CD4-positive, CD25-positive, alpha-beta regulatory T cell (primary cell): ENCODE measurements around the gene RPS6KA2. TPM values are rescaled to one million over a fixed set of nuclear protein-coding genes. Genes with fewer than 3 reads are reported as not detected.
A peak's percentile ranks its signal among the peaks of the same experiment; 100 is the strongest.

Experiments used
- ATAC-seq, 2 donors: fragments of 150-1000 bp; cut with Tn5 transposase; one replicate each; pipeline ENCODE4 v1.10.0; 2021; ENCODE audit warnings: low read depth in 2 of 2, moderate number of reproducible peaks in 2 of 2, moderate library complexity in 1 of 2
- DNase-seq, 3 donors: peaks; one replicate each; pipeline versions ENCODE4 v3.0.0 to v3.0.0-alpha.2; 2012 to 2022; ENCODE audit warnings: mixed read lengths in 1 of 3
- H3K27ac ChIP-seq: one replicate; pipeline ENCODE4 v1.7.0; 2013; ENCODE audit warnings: mild to moderate bottlenecking, low read length; ENCODE audit not compliant: insufficient read depth, poor library complexity, severe bottlenecking
- H3K27me3 ChIP-seq: one replicate; pipeline ENCODE4 v1.7.0; 2013; ENCODE audit warnings: low read length; ENCODE audit not compliant: control insufficient read depth, insufficient read depth
- H3K36me3 ChIP-seq: one replicate; pipeline ENCODE4 v1.7.0; 2013; ENCODE audit warnings: mild to moderate bottlenecking, low read length, moderate library complexity; ENCODE audit not compliant: control insufficient read depth, insufficient read depth
- H3K4me1 ChIP-seq: 2 replicates; pipeline ENCODE4 v1.7.0; 2013; ENCODE audit warnings: mild to moderate bottlenecking, low read length; ENCODE audit not compliant: insufficient read depth, control insufficient read depth, poor library complexity, severe bottlenecking
- H3K4me3 ChIP-seq: one replicate; pipeline ENCODE4 v1.7.0; 2013; ENCODE audit warnings: low read depth, mild to moderate bottlenecking, low read length, moderate library complexity
- H3K9me3 ChIP-seq, 2 experiments: 1 replicate in 1 of 2; 2 replicates in 1 of 2; pipeline ENCODE4 v1.7.0; 2013; ENCODE audit warnings: low read length in 2 of 2, mild to moderate bottlenecking in 1 of 2, moderate library complexity in 1 of 2; ENCODE audit not compliant: control insufficient read depth in 2 of 2
- H3K27ac Mint-ChIP-seq, 3 donors: one replicate each; pipeline ENCODE4 v1.8.0; 2020 to 2022; ENCODE audit warnings: mild to moderate bottlenecking in 3 of 3, mixed read lengths in 3 of 3, moderate library complexity in 2 of 3
- H3K27me3 Mint-ChIP-seq: one replicate; pipeline ENCODE4 v1.8.0; 2022; ENCODE audit warnings: mild to moderate bottlenecking, mixed read lengths
- H3K36me3 Mint-ChIP-seq: one replicate; pipeline ENCODE4 v1.8.0; 2020; ENCODE audit warnings: mixed read lengths
- H3K4me1 Mint-ChIP-seq, 4 donors: one replicate each; pipeline ENCODE4 v1.8.0; 2020 to 2022; ENCODE audit warnings: mixed read lengths in 4 of 4, mild to moderate bottlenecking in 1 of 4
- H3K4me3 Mint-ChIP-seq, 4 donors: one replicate each; pipeline ENCODE4 v1.8.0; 2020 to 2022; ENCODE audit warnings: mild to moderate bottlenecking in 4 of 4, mixed read lengths in 4 of 4, moderate library complexity in 3 of 4
- H3K9me3 Mint-ChIP-seq, 7 donors: one replicate each; pipeline ENCODE4 v1.8.0; 2020 to 2022; ENCODE audit warnings: mixed read lengths in 7 of 7, mild to moderate bottlenecking in 3 of 7, moderate library complexity in 2 of 7
- polyA plus RNA-seq, 4 donors: library from polyadenylated mRNA; unstranded; fragments of 300-500 nt; fragmentation: Illumina TruSeq; gene quantifications; one replicate each; pipeline ENCODE4 v1.2.3, GENCODE V29; 2021
- total RNA-seq: library from RNA; stranded (reverse); gene quantifications from one replicate; pipeline ENCODE4 v1.2.3, GENCODE V29; 2022

RPS6KA2 gene
- total and polyA plus RNA-seq, 5 donors from 2014 or later, result 3.3 to 7.4 (median 5.2) TPM

GRCh38 chr6:166615059-166615770 is 11.8 kb downstream of the RPS6KA2 start:
- Histone ChIP-seq H3K27ac (no peak overlapping the region), H3K4me3 (no peak overlapping the region), H3K27me3 (no peaks in the 10 kb centered on the region), H3K9me3 (no peaks in the 10 kb centered on the region), H3K4me1 (no peaks in the 10 kb centered on the region), H3K36me3 (no peaks in the 10 kb centered on the region)
- ATAC-seq (no peak), DNase-seq (no peak)
- Mint-ChIP-seq H3K27me3 (peaks cover 2% of the 10 kb centered on the region), H3K4me1 (no peaks in the 10 kb centered on the region), H3K4me3 (no peak overlapping the region), H3K36me3 (peaks cover 12% of the 10 kb centered on the region), H3K27ac (peak overlapping the region in 1 of 3 donors; percentile 46), H3K9me3 (peaks cover 0 to 1% (median 0%) of the 10 kb centered on the region in 7 donors)

GRCh38 chr6:166614589-166614988 is 12.5 kb downstream of the RPS6KA2 start:
- no peaks in the 10 kb centered on the region for H3K9me3 ChIP-seq
- peaks cover 0 to 1% (median 0%) of the 10 kb centered on the region in 7 donors for H3K9me3 Mint-ChIP-seq
- H3K36me3 ChIP-seq, result no peaks in the 10 kb centered on the region
- DNase-seq (no peak), ATAC-seq (no peak)
- H3K4me1 ChIP-seq, result no peaks in the 10 kb centered on the region
- H3K36me3 Mint-ChIP-seq, result peaks cover 12% of the 10 kb centered on the region
- no peak overlapping the region for H3K4me3 ChIP-seq
- no peaks in the 10 kb centered on the region for H3K27me3 ChIP-seq
- peak overlapping the region in 1 of 3 donors; percentile 46 for H3K27ac Mint-ChIP-seq
- H3K4me1 Mint-ChIP-seq, result no peaks in the 10 kb centered on the region
- H3K27me3 Mint-ChIP-seq, result no peaks in the 10 kb centered on the region
- no peak overlapping the region for H3K27ac ChIP-seq
- H3K4me3 Mint-ChIP-seq, result no peak overlapping the region

DNA sequence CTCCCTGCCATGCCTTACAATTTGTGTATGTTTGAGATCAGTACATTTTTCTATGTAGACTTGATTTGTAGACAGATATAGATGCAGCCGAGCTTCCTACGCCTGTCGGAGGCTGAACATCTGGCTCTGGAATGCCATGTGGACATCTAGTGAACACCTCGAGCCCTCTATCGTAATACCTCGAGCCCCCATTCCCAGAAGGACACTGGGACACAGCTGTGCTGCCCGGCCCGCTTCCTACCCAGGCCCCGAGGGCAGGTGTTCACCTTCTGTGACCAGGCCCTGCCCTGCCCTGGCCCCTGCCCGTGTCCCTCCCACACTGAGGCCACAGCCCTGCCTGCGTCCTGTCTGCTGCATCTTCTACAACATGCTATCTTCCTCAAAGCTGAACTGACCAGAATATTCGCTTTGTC is 12.9 kb downstream of the RPS6KA2 start:
- Mint-ChIP-seq H3K4me3 (no peak overlapping the region), H3K27me3 (no peaks in the 10 kb centered on the region), H3K9me3 (peaks cover 0 to 1% (median 0%) of the 10 kb centered on the region in 7 donors), H3K4me1 (no peaks in the 10 kb centered on the region), H3K36me3 (peaks cover 12% of the 10 kb centered on the region), H3K27ac (no peak overlapping the region)
- Histone ChIP-seq H3K4me1 (no peaks in the 10 kb centered on the region), H3K36me3 (no peaks in the 10 kb centered on the region), H3K27me3 (no peaks in the 10 kb centered on the region), H3K9me3 (no peaks in the 10 kb centered on the region), H3K27ac (no peak overlapping the region), H3K4me3 (no peak overlapping the region)
- no peak for DNase-seq
- no peak for ATAC-seq

DNA sequence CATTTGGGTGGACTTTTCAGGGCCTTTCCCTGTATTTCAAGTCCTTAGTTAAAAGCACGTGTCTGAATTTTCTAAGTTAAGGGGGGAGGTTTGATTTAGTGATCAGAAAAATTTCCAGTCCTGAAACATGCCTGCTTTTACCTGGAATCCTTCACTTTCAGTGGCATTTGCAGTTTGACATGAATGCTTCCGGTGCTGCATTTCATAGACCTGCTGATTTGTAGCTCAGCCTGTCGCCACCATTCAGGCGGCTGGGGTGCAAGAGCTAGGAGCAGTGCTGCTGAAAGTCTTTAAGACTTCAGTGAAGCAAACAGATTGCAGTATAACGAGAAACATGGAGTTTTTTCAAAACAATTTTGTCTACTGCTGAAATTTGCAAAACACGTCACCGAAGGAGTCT is 14.0 kb downstream of the RPS6KA2 start:
- no peak overlapping the region for H3K4me3 Mint-ChIP-seq
- Histone ChIP-seq H3K4me1 (no peaks in the 10 kb centered on the region), H3K9me3 (no peaks in the 10 kb centered on the region), H3K27me3 (no peaks in the 10 kb centered on the region), H3K4me3 (no peak overlapping the region), H3K36me3 (no peaks in the 10 kb centered on the region), H3K27ac (no peak overlapping the region)
- DNase-seq (no peak), ATAC-seq (no peak)
- no peaks in the 10 kb centered on the region for H3K9me3 Mint-ChIP-seq
- H3K4me1 Mint-ChIP-seq, result no peaks in the 10 kb centered on the region
- H3K27me3 Mint-ChIP-seq, result no peaks in the 10 kb centered on the region
- H3K36me3 Mint-ChIP-seq, result peaks cover 3% of the 10 kb centered on the region
- H3K27ac Mint-ChIP-seq, result peak overlapping the region in 1 of 3 donors; percentile 70

DNA sequence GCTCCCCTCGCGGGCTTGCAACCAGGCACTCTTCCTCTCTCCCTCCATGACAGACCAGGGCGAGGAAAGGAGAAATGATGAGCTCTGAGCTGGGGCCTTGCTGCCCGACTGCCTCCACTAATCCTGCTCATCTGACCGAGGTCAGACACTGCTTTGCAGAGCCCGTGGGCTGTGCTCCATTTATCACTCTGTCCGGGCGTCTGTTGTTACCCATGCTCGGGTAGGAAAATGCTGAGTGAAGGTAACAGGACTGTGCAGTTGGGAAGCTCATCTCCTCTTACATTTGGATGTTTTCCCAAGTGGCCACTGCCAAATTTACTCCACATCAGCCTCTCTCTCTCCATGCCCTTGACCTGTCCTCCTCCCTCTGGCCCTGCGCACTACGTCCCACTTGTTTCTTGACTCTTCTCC is 14.6 kb downstream of the RPS6KA2 start:
- Mint-ChIP-seq H3K27ac (peak overlapping the region in 1 of 3 donors; percentile 44), H3K36me3 (peaks cover 3% of the 10 kb centered on the region), H3K4me1 (no peaks in the 10 kb centered on the region), H3K9me3 (no peaks in the 10 kb centered on the region), H3K4me3 (no peak overlapping the region), H3K27me3 (no peaks in the 10 kb centered on the region)
- no peaks in the 10 kb centered on the region for H3K9me3 ChIP-seq
- DNase-seq, result no peak
- H3K27ac ChIP-seq, result no peak overlapping the region
- H3K4me3 ChIP-seq, result no peak overlapping the region
- H3K36me3 ChIP-seq, result no peaks in the 10 kb centered on the region
- no peaks in the 10 kb centered on the region for H3K27me3 ChIP-seq
- no peak for ATAC-seq
- no peaks in the 10 kb centered on the region for H3K4me1 ChIP-seq

- H3K27ac ChIP-seq, result no peak overlapping the region
- no peaks in the 10 kb centered on the region for H3K4me1 Mint-ChIP-seq
- peaks cover 3% of the 10 kb centered on the region for H3K36me3 Mint-ChIP-seq
- H3K36me3 ChIP-seq, result no peaks in the 10 kb centered on the region
- H3K9me3 ChIP-seq, result no peaks in the 10 kb centered on the region
- H3K9me3 Mint-ChIP-seq, result no peaks in the 10 kb centered on the region
- H3K4me3 ChIP-seq, result no peak overlapping the region
- no peak for ATAC-seq
- no peak overlapping the region for H3K4me3 Mint-ChIP-seq
- H3K4me1 ChIP-seq, result no peaks in the 10 kb centered on the region
- no peak overlapping the region for H3K27ac Mint-ChIP-seq
- H3K27me3 Mint-ChIP-seq, result no peaks in the 10 kb centered on the region
- DNase-seq, result no peak
- no peaks in the 10 kb centered on the region for H3K27me3 ChIP-seq
These were observed 15.4 kb downstream of the RPS6KA2 start for GRCh38 chr6:166611631-166612030.

GRCh38 chr6:166610069-166610468 is 17.0 kb downstream of the RPS6KA2 start:
- H3K27me3 ChIP-seq, result no peaks in the 10 kb centered on the region
- ATAC-seq (no peak), DNase-seq (no peak)
- Mint-ChIP-seq H3K4me3 (no peak overlapping the region), H3K36me3 (peaks cover 1% of the 10 kb centered on the region), H3K27me3 (no peaks in the 10 kb centered on the region), H3K27ac (no peak overlapping the region), H3K4me1 (no peaks in the 10 kb centered on the region), H3K9me3 (no peaks in the 10 kb centered on the region)
- no peak overlapping the region for H3K27ac ChIP-seq
- H3K36me3 ChIP-seq, result no peaks in the 10 kb centered on the region
- no peaks in the 10 kb centered on the region for H3K9me3 ChIP-seq
- H3K4me1 ChIP-seq, result no peaks in the 10 kb centered on the region
- H3K4me3 ChIP-seq, result no peak overlapping the region

DNA sequence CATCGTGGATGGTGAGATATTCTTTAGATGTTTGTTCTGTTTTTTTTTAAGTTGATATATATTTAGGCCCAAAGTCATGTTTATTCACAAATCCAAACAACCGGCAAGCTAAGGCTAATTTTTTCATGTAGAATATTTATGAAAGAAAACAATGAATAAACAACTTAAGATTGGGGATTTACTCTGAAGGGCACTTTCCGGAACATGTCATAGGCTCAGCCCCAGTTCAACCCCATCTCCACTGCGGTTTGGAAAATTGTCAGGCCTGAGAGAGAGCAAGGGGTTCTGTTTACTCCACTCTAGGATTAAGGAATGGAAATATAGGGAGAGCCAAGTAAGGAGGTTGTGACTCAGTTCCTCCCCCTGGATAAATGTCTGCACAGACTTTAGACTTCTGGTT is 18.3 kb downstream of the RPS6KA2 start:
- Mint-ChIP-seq H3K9me3 (no peaks in the 10 kb centered on the region), H3K27ac (no peak overlapping the region), H3K36me3 (no peaks in the 10 kb centered on the region), H3K27me3 (no peaks in the 10 kb centered on the region), H3K4me1 (no peaks in the 10 kb centered on the region), H3K4me3 (no peak overlapping the region)
- no peak for DNase-seq
- Histone ChIP-seq H3K4me1 (no peaks in the 10 kb centered on the region), H3K36me3 (no peaks in the 10 kb centered on the region), H3K27ac (no peak overlapping the region), H3K4me3 (no peak overlapping the region), H3K9me3 (no peaks in the 10 kb centered on the region), H3K27me3 (no peaks in the 10 kb centered on the region)
- ATAC-seq, result no peak
